T-cell (primary cell): ENCODE results near the gene CAV1. TPM values are rescaled to one million over a fixed set of nuclear protein-coding genes. Genes with fewer than 3 reads are reported as not detected.

ENCODE experiments used
- ATAC-seq, 4 experiments: fragments of 200-7000 bp in 3 of 4; fragments of 150-1000 bp in 1 of 4; cut with Tn5 transposase; replicated peaks in 1 of 4; 1 replicate in 3 of 4; 2 replicates in 1 of 4; pipeline ENCODE4 v1.10.0; 2021; ENCODE audit warnings: moderate library complexity in 3 of 4, mild to moderate bottlenecking in 2 of 4, moderate number of reproducible peaks in 1 of 4
- CTCF ChIA-PET, 2 donors: fragments of 300-600 bp; sonication (Branson Sonifier 250); formaldehyde crosslinking; loops; one replicate each; lab custom pipeline; 2022; ENCODE audit warnings: antibody characterized with exemption in 2 of 2; lab: Charles Lee
- POLR2A ChIA-PET, 2 donors: fragments of 300-600 bp; sonication (Branson Sonifier 250); formaldehyde crosslinking; loops; one replicate each; lab custom pipeline; 2022; ENCODE audit warnings: antibody characterized with exemption in 2 of 2; lab: Charles Lee
- DNase-seq, 35 experiments: peaks; one replicate each; pipeline versions ENCODE4 v3.0.0 to v3.0.0-alpha.2; 2013 to 2023
- H3K27ac ChIP-seq: one replicate; pipeline ENCODE4 v1.5.1; 2013; ENCODE audit warnings: low read length
- H3K27me3 ChIP-seq, 2 experiments: replicated peaks in 1 of 2; 1 replicate in 1 of 2; 2 replicates in 1 of 2; pipeline versions ENCODE4 v1.6.1 to v1.7.0; 2013; ENCODE audit warnings: low read length in 1 of 2, mixed read lengths in 1 of 2; ENCODE audit not compliant: control insufficient read depth in 2 of 2, insufficient read depth in 2 of 2; ENCODE audit errors: extremely low read depth in 1 of 2
- H3K36me3 ChIP-seq, 2 donors: 1 replicate in 1 of 2; 2 replicates in 1 of 2; pipeline versions ENCODE4 v1.6.1 to v1.7.0; 2013; ENCODE audit warnings: low read length in 1 of 2; ENCODE audit not compliant: control insufficient read depth in 2 of 2, insufficient read depth in 1 of 2; ENCODE audit errors: extremely low read depth in 1 of 2
- H3K4me1 ChIP-seq, 2 experiments: 1 replicate in 1 of 2; 2 replicates in 1 of 2; pipeline versions ENCODE4 v1.6.1 to v1.7.0; 2013; ENCODE audit warnings: low read length in 2 of 2, mixed read lengths in 1 of 2; ENCODE audit not compliant: insufficient read depth in 2 of 2, control insufficient read depth in 1 of 2; ENCODE audit errors: extremely low read depth in 1 of 2
- H3K4me3 ChIP-seq, 2 donors: 1 replicate in 1 of 2; 2 replicates in 1 of 2; pipeline versions ENCODE4 v1.5.1 to v1.7.0; 2013; ENCODE audit warnings: mild to moderate bottlenecking in 2 of 2, low read length in 1 of 2, moderate library complexity in 1 of 2; ENCODE audit not compliant: control insufficient read depth in 1 of 2; ENCODE audit errors: extremely low read depth in 1 of 2
- H3K9me3 ChIP-seq: 2 replicates; pipeline ENCODE4 v1.7.0; 2013
- H3K27ac Mint-ChIP-seq, 2 donors: one replicate each; pipeline ENCODE4 v1.8.0; 2020 to 2021; ENCODE audit warnings: mild to moderate bottlenecking in 2 of 2, mixed read lengths in 2 of 2
- H3K27me3 Mint-ChIP-seq, 2 donors: one replicate each; pipeline ENCODE4 v1.8.0; 2021 to 2022; ENCODE audit warnings: mixed read lengths in 2 of 2
- H3K36me3 Mint-ChIP-seq: one replicate; pipeline ENCODE4 v1.8.0; 2021; ENCODE audit warnings: mixed read lengths
- H3K4me1 Mint-ChIP-seq, 3 donors: one replicate each; pipeline ENCODE4 v1.8.0; 2020 to 2022; ENCODE audit warnings: mixed read lengths in 3 of 3, mild to moderate bottlenecking in 1 of 3
- H3K4me3 Mint-ChIP-seq, 3 donors: one replicate each; pipeline ENCODE4 v1.8.0; 2020 to 2022; ENCODE audit warnings: mild to moderate bottlenecking in 3 of 3, mixed read lengths in 3 of 3, moderate library complexity in 3 of 3
- H3K9me3 Mint-ChIP-seq, 3 donors: one replicate each; pipeline ENCODE4 v1.8.0; 2020 to 2022; ENCODE audit warnings: mixed read lengths in 3 of 3
- WGBS: methylation state at CpG from one replicate; pipeline ENCODE4 v1.1.5; 2013; ENCODE audit warnings: missing lambda C conversion rate; ENCODE audit not compliant: insufficient coverage; 5-methylcytosine and 5-hydroxymethylcytosine counted together
- total RNA-seq, 35 experiments: library from RNA in 6 of 35; stranded (reverse) in 6 of 35; fragments of 120-200 nt in 1 of 35; gene quantifications; one replicate each; pipeline versions ENCODE4 v1.2.1 to v1.2.4 and lab custom pipeline; 2013 to 2026

Gene CAV1
- total RNA-seq, 5 donors from 2014 or later (not counting 1 experiment from before 2014, with no cell fraction given) = 0.25 to 1.4 (median 0.98) TPM; not detected in 1

- Mint-ChIP-seq H3K27ac (no peak overlapping the region), H3K36me3 (no peaks in the 10 kb centered on the region), H3K4me3 (no peak overlapping the region), H3K27me3 (peaks cover 7 to 11% of the 10 kb centered on the region in 2 donors), H3K4me1 (no peaks in the 10 kb centered on the region), H3K9me3 (no peaks in the 10 kb centered on the region)
- Histone ChIP-seq H3K4me3 (no peak overlapping the region), H3K36me3 (no peaks in the 10 kb centered on the region), H3K27ac (no peak overlapping the region), H3K9me3 (no peaks in the 10 kb centered on the region), H3K27me3 (no peaks in the 10 kb centered on the region), H3K4me1 (no peaks in the 10 kb centered on the region)
- no peak for ATAC-seq
- DNase-seq = no peak
- no CpG with 5 or more reads among the region's 1 CpG for WGBS
- ChIA-PET CTCF (interaction anchor here in 1 of 2 donors (0.7 kb wide), 1 partner anchor 391 kb away, joined by 4 read pairs; no protein-coding TSS in a partner anchor), POLR2A (interaction anchor here in 1 of 2 donors (0.6 kb wide), 1 partner anchor 611 kb away, joined by 4 read pairs; no protein-coding TSS in a partner anchor)
These were observed 46.2 kb downstream of the CAV1 start for GRCh38 chr7:116571037-116571436.

- Mint-ChIP-seq H3K36me3 (no peaks in the 10 kb centered on the region), H3K4me3 (no peak overlapping the region), H3K4me1 (no peaks in the 10 kb centered on the region), H3K27me3 (peaks cover 10 to 11% of the 10 kb centered on the region in 2 donors), H3K9me3 (no peaks in the 10 kb centered on the region), H3K27ac (no peak overlapping the region)
- ChIA-PET POLR2A (no interaction called here), CTCF (no interaction called here)
- no peak for ATAC-seq
- Histone ChIP-seq H3K36me3 (no peaks in the 10 kb centered on the region), H3K27ac (no peak overlapping the region), H3K4me3 (no peak overlapping the region), H3K27me3 (no peaks in the 10 kb centered on the region), H3K9me3 (no peaks in the 10 kb centered on the region), H3K4me1 (no peaks in the 10 kb centered on the region)
- DNase-seq = no peak
- WGBS = 60% methylated on average over 1 of the region's 2 CpGs
These were observed 46.7 kb downstream of the CAV1 start for GRCh38 chr7:116571552-116571951.

- no peaks in the 10 kb centered on the region for H3K36me3 ChIP-seq
- Mint-ChIP-seq H3K4me1 (no peaks in the 10 kb centered on the region), H3K27me3 (peaks cover 11% of the 10 kb centered on the region in 2 donors), H3K9me3 (no peaks in the 10 kb centered on the region), H3K27ac (no peak overlapping the region), H3K4me3 (no peak overlapping the region), H3K36me3 (no peaks in the 10 kb centered on the region)
- H3K27me3 ChIP-seq = no peaks in the 10 kb centered on the region
- POLR2A ChIA-PET = no interaction called here
- CTCF ChIA-PET = no interaction called here
- WGBS = no CpG with 5 or more reads among the region's 3 CpGs
- H3K27ac ChIP-seq = no peak overlapping the region
- DNase-seq = no peak
- no peaks in the 10 kb centered on the region for H3K9me3 ChIP-seq
- no peaks in the 10 kb centered on the region for H3K4me1 ChIP-seq
- H3K4me3 ChIP-seq = no peak overlapping the region
- ATAC-seq = no peak
These were observed 47.2 kb downstream of the CAV1 start for GRCh38 chr7:116572036-116572435.

GRCh38 chr7:116573541-116573940 lies 48.7 kb downstream of the CAV1 start:
- no peak overlapping the region for H3K4me3 Mint-ChIP-seq
- H3K27ac Mint-ChIP-seq = no peak overlapping the region
- CTCF ChIA-PET = no interaction called here
- no peaks in the 10 kb centered on the region for H3K36me3 ChIP-seq
- no peaks in the 10 kb centered on the region for H3K9me3 ChIP-seq
- H3K27me3 Mint-ChIP-seq = peaks cover 11 to 15% of the 10 kb centered on the region in 2 donors
- no peaks in the 10 kb centered on the region for H3K27me3 ChIP-seq
- DNase-seq = no peak
- no peak for ATAC-seq
- no peaks in the 10 kb centered on the region for H3K4me1 ChIP-seq
- no peak overlapping the region for H3K27ac ChIP-seq
- POLR2A ChIA-PET = interaction anchor here (0.6 to 0.7 kb wide), 2 partner anchors 10 to 57 kb away, joined by 3 read pairs; no protein-coding TSS in a partner anchor
- H3K4me3 ChIP-seq = no peak overlapping the region
- H3K36me3 Mint-ChIP-seq = no peaks in the 10 kb centered on the region
- H3K4me1 Mint-ChIP-seq = no peaks in the 10 kb centered on the region
- no peaks in the 10 kb centered on the region for H3K9me3 Mint-ChIP-seq

GRCh38 chr7:116574025-116574822 lies 49.4 kb downstream of the CAV1 start:
- CTCF ChIA-PET = no interaction called here
- no peak overlapping the region for H3K4me3 Mint-ChIP-seq
- WGBS = 80% methylated on average over 1 of the region's 2 CpGs

GRCh38 chr7:116575853-116576252 lies 51.0 kb downstream of the CAV1 start:
- no peaks in the 10 kb centered on the region for H3K4me1 ChIP-seq
- Mint-ChIP-seq H3K27me3 (peaks cover 0 to 11% of the 10 kb centered on the region in 2 donors), H3K9me3 (no peaks in the 10 kb centered on the region), H3K27ac (no peak overlapping the region), H3K4me1 (no peaks in the 10 kb centered on the region), H3K4me3 (no peak overlapping the region), H3K36me3 (no peaks in the 10 kb centered on the region)
- CTCF ChIA-PET = interaction anchor here in 1 of 2 donors (1.0 kb wide), 1 partner anchor 15 kb away, joined by 5 read pairs; no protein-coding TSS in a partner anchor
- H3K36me3 ChIP-seq = no peaks in the 10 kb centered on the region
- H3K27me3 ChIP-seq = no peaks in the 10 kb centered on the region
- POLR2A ChIA-PET = no interaction called here
- ATAC-seq = no peak
- H3K27ac ChIP-seq = no peak overlapping the region
- H3K4me3 ChIP-seq = no peak overlapping the region
- no peak for DNase-seq
- no CpG with 5 or more reads among the region's 1 CpG for WGBS
- H3K9me3 ChIP-seq = no peaks in the 10 kb centered on the region

More at GRCh38 chr7:116574025-116574822, 49.4 kb downstream of the CAV1 start:
- Histone ChIP-seq H3K4me1 (no peaks in the 10 kb centered on the region), H3K27me3 (no peaks in the 10 kb centered on the region), H3K27ac (no peak overlapping the region), H3K4me3 (no peak overlapping the region), H3K9me3 (no peaks in the 10 kb centered on the region), H3K36me3 (no peaks in the 10 kb centered on the region)
- Mint-ChIP-seq H3K9me3 (no peaks in the 10 kb centered on the region), H3K27me3 (peaks cover 11 to 15% of the 10 kb centered on the region in 2 donors), H3K36me3 (no peaks in the 10 kb centered on the region), H3K27ac (no peak overlapping the region), H3K4me1 (no peaks in the 10 kb centered on the region)
- no peak for DNase-seq
- POLR2A ChIA-PET = interaction anchor here (0.6 to 0.7 kb wide), 2 partner anchors 10 to 56 kb away, joined by 3 read pairs; no protein-coding TSS in a partner anchor
- ATAC-seq = no peak
